CD14-positive monocyte (primary cell): ENCODE data around the gene AMACR. TPM values are rescaled to one million over a fixed set of nuclear protein-coding genes. Genes with fewer than 3 reads are reported as not detected.
A peak's percentile ranks its signal among the peaks of the same experiment; 100 is the strongest.
"Not testable (repeated sequence)": the region's sequence is repeated elsewhere in the genome, so short reads cannot be mapped to it uniquely, and the experiment has no call there.

Source experiments
- DNase-seq, 3 donors: peaks; one replicate each; pipeline ENCODE4 v3.0.0-alpha.2; 2011 to 2022
- H2AFZ ChIP-seq: 2 replicates; pipeline ENCODE4 v1.6.0; 2012; ENCODE audit warnings: mild to moderate bottlenecking, low read depth, low read length, inconsistent platforms; ENCODE audit not compliant: insufficient read depth, poor library complexity, severe bottlenecking
- H3K27ac ChIP-seq, 2 donors: 1 replicate in 1 of 2; 2 replicates in 1 of 2; pipeline ENCODE4 v1.5.1; 2012 to 2013; ENCODE audit warnings: low read length in 2 of 2, control low read depth in 1 of 2, inconsistent platforms in 1 of 2, low read depth in 1 of 2, mild to moderate bottlenecking in 1 of 2
- H3K27me3 ChIP-seq, 2 donors: one replicate each; pipeline versions ENCODE4 v1.6.0 to v1.6.1; 2011 to 2013; ENCODE audit warnings: low read length in 2 of 2; ENCODE audit not compliant: control insufficient read depth in 2 of 2, insufficient read depth in 2 of 2
- H3K36me3 ChIP-seq, 2 donors: replicated peaks in 1 of 2; 1 replicate in 1 of 2; 2 replicates in 1 of 2; pipeline versions ENCODE4 v1.5.1 to v1.6.1; 2012 to 2013; ENCODE audit warnings: low read length in 2 of 2, control low read depth in 1 of 2, inconsistent platforms in 1 of 2, mild to moderate bottlenecking in 1 of 2; ENCODE audit not compliant: insufficient read depth in 2 of 2, control insufficient read depth in 1 of 2
- H3K4me1 ChIP-seq, 2 donors: 1 replicate in 1 of 2; 2 replicates in 1 of 2; pipeline versions ENCODE4 v1.5.1 to v1.6.1; 2012 to 2013; ENCODE audit warnings: low read length in 2 of 2, control low read depth in 1 of 2, inconsistent platforms in 1 of 2, mild to moderate bottlenecking in 1 of 2, moderate library complexity in 1 of 2; ENCODE audit not compliant: insufficient read depth in 2 of 2, control insufficient read depth in 1 of 2
- H3K4me2 ChIP-seq: replicated peaks from 2 replicates; pipeline ENCODE3; 2012; ENCODE audit warnings: low read length, moderate library complexity, mild to moderate bottlenecking; ENCODE audit not compliant: poor library complexity, severe bottlenecking; ENCODE audit errors: extremely low read depth
- H3K4me3 ChIP-seq, 3 experiments: fragments of 200-600 bp in 1 of 3; sonication (generic) in 1 of 3; replicated peaks in 1 of 3; 1 replicate in 2 of 3; 2 replicates in 1 of 3; pipeline ENCODE4 v1.5.1; 2011 to 2013; ENCODE audit warnings: low read length in 3 of 3, mild to moderate bottlenecking in 3 of 3, control low read depth in 2 of 3, low read depth in 2 of 3, inconsistent platforms in 1 of 3, moderate library complexity in 1 of 3
- H3K79me2 ChIP-seq: 2 replicates; pipeline ENCODE4 v1.6.0; 2012; ENCODE audit warnings: mild to moderate bottlenecking, control low read depth, inconsistent platforms, low read length, moderate library complexity; ENCODE audit not compliant: insufficient read depth
- H3K9ac ChIP-seq: 2 replicates; pipeline ENCODE4 v1.6.0; 2017; ENCODE audit warnings: low read length, mild to moderate bottlenecking; ENCODE audit not compliant: insufficient read depth, poor library complexity, severe bottlenecking
- H3K9me3 ChIP-seq, 2 donors: replicated peaks in 1 of 2; 1 replicate in 1 of 2; 2 replicates in 1 of 2; pipeline versions ENCODE4 v1.5.1 to v1.6.1; 2012 to 2013; ENCODE audit warnings: low read length in 2 of 2, control low read depth in 1 of 2; ENCODE audit not compliant: control insufficient read depth in 1 of 2, insufficient read depth in 1 of 2
- H4K20me1 ChIP-seq: 2 replicates; pipeline ENCODE4 v1.6.0; 2012; ENCODE audit warnings: mild to moderate bottlenecking, low read length, control low read depth, moderate library complexity; ENCODE audit not compliant: insufficient read depth
- H3K27ac Mint-ChIP-seq, 7 donors: one replicate each; pipeline ENCODE4 v1.8.0; 2020; ENCODE audit warnings: mild to moderate bottlenecking in 7 of 7, mixed read lengths in 7 of 7, moderate library complexity in 6 of 7, inconsistent platforms in 2 of 7
- H3K27me3 Mint-ChIP-seq, 3 donors: one replicate each; pipeline ENCODE4 v1.8.0; 2021 to 2022; ENCODE audit warnings: low read depth in 3 of 3, mild to moderate bottlenecking in 3 of 3, mixed read lengths in 3 of 3, moderate library complexity in 3 of 3, inconsistent platforms in 1 of 3
- H3K36me3 Mint-ChIP-seq, 2 donors: one replicate each; pipeline ENCODE4 v1.8.0; 2020; ENCODE audit warnings: mixed read lengths in 2 of 2, inconsistent platforms in 1 of 2, mild to moderate bottlenecking in 1 of 2
- H3K4me1 Mint-ChIP-seq: one replicate; pipeline ENCODE4 v1.8.0; 2020; ENCODE audit warnings: mild to moderate bottlenecking, mixed read lengths
- H3K4me3 Mint-ChIP-seq, 2 donors: one replicate each; pipeline ENCODE4 v1.8.0; 2020; ENCODE audit warnings: mild to moderate bottlenecking in 2 of 2, mixed read lengths in 2 of 2, moderate library complexity in 1 of 2
- H3K9me3 Mint-ChIP-seq, 7 donors: one replicate each; pipeline ENCODE4 v1.8.0; 2020 to 2022; ENCODE audit warnings: mixed read lengths in 7 of 7, mild to moderate bottlenecking in 6 of 7, moderate library complexity in 6 of 7, inconsistent platforms in 2 of 7
- WGBS: methylation state at CpG from one replicate; pipeline ENCODE4 v1.1.5; 2013; ENCODE audit warnings: missing lambda C conversion rate; ENCODE audit not compliant: insufficient coverage; 5-methylcytosine and 5-hydroxymethylcytosine counted together
- intact Hi-C, 2 donors: fragments of 100-400 bp; cut with micrococcal nuclease; formaldehyde crosslinking; loops; one replicate each; pipeline versions ENCODE4 v1.15.0 to v1.15.1; 2023
- polyA plus RNA-seq, 3 donors: library from polyadenylated mRNA; depleted of rRNA in 1 of 3; unstranded in 2 of 3; stranded (reverse) in 1 of 3; fragments of 300-500 nt in 2 of 3; fragments of >200 nt in 1 of 3; fragmentation: Illumina TruSeq in 2 of 3; gene quantifications; 1 replicate in 2 of 3; 2 replicates in 1 of 3; pipeline ENCODE4 v1.2.3, GENCODE V29; 2012 to 2021
- TF ChIP-seq, protein P1 (sequence below): fragments of 200-600 bp; IDR thresholded peaks from one replicate; pipeline ENCODE4 v1.8.0; 2022; ENCODE audit warnings: antibody characterized with exemption, mild to moderate bottlenecking

The AMACR gene
- polyA plus RNA-seq, 3 donors, result 1.2 to 6.1 (median 4.8) TPM

DNA sequence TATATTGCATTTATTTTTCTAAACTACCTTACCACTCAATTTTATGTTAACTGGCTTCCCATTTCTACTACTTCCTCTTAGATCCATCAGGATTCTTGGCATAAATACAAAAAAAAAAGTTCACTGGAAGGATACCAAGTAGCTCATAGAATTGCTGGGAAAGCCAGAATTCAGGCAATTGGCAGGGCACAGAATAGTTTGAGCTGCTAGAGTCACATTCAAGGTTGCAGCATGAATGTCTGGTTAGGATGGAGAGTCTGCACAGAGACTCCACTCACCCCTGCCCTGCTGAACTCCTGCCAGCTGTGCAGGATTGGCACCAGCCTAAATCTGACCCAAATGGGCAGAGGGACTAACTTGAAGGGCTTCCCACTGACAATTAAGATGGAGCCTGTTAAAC lies 4.9 kb upstream of the AMACR start:
- no peak for DNase-seq
- Histone ChIP-seq H3K27ac (no peak overlapping the region), H3K36me3 (no peaks in the 10 kb centered on the region), H3K27me3 (no peaks in the 10 kb centered on the region), H2AFZ (no peak overlapping the region), H3K9me3 (no peaks in the 10 kb centered on the region), H3K4me1 (peaks cover 4 to 7% of the 10 kb centered on the region in 2 donors), H3K4me2 (no peak overlapping the region), H4K20me1 (no peaks in the 10 kb centered on the region), H3K4me3 (no peak overlapping the region), H3K79me2 (no peaks in the 10 kb centered on the region), H3K9ac (no peak overlapping the region)
- TF ChIP-seq, protein P1, sequence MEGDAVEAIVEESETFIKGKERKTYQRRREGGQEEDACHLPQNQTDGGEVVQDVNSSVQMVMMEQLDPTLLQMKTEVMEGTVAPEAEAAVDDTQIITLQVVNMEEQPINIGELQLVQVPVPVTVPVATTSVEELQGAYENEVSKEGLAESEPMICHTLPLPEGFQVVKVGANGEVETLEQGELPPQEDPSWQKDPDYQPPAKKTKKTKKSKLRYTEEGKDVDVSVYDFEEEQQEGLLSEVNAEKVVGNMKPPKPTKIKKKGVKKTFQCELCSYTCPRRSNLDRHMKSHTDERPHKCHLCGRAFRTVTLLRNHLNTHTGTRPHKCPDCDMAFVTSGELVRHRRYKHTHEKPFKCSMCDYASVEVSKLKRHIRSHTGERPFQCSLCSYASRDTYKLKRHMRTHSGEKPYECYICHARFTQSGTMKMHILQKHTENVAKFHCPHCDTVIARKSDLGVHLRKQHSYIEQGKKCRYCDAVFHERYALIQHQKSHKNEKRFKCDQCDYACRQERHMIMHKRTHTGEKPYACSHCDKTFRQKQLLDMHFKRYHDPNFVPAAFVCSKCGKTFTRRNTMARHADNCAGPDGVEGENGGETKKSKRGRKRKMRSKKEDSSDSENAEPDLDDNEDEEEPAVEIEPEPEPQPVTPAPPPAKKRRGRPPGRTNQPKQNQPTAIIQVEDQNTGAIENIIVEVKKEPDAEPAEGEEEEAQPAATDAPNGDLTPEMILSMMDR, result no peak
- H3K9me3 Mint-ChIP-seq, result peaks cover 0 to 9% (median 0%) of the 10 kb centered on the region in 7 donors
- H3K36me3 Mint-ChIP-seq, result peaks cover 0 to 1% of the 10 kb centered on the region in 2 donors
- H3K27me3 Mint-ChIP-seq, result peaks cover 0 to 3% (median 0%) of the 10 kb centered on the region in 3 donors
- H3K4me1 Mint-ChIP-seq, result peaks cover 10% of the 10 kb centered on the region
- H3K4me3 Mint-ChIP-seq, result no peak overlapping the region
- intact Hi-C loops, result no loop called here
- peak overlapping the region in 1 of 7 donors; percentile 31 for H3K27ac Mint-ChIP-seq

DNA sequence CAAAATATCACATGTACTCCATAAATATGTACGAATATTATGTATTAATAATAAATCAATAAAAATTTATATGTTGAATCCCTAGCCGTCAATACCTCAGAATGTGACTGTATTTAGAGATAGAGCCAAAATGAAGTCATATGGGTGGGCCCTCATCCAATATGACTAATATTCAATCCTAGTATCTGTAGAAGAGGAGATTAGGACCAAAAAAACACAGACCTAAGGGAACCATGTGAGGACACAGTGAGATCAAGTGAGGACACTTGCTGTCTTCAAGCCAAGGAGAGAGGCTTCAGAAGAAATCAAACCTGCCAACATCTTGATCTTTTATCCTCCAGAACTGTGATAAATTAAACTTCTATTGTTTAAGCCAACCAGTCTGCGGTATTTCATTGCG lies 3.7 kb upstream of the AMACR start:
- no peaks in the 10 kb centered on the region for H4K20me1 ChIP-seq
- no peak for DNase-seq
- H3K4me3 Mint-ChIP-seq, result no peak overlapping the region
- WGBS, result 80% methylated on average over 1 of the region's 4 CpGs
- peaks cover 18% of the 10 kb centered on the region for H3K4me1 Mint-ChIP-seq
- H3K36me3 ChIP-seq, result no peaks in the 10 kb centered on the region
- no peak overlapping the region for H3K9ac ChIP-seq
- no peaks in the 10 kb centered on the region for H3K9me3 ChIP-seq
- no peak overlapping the region for H3K27ac Mint-ChIP-seq
- H3K4me1 ChIP-seq, result peaks cover 13 to 15% of the 10 kb centered on the region in 2 donors
- H3K79me2 ChIP-seq, result no peaks in the 10 kb centered on the region
- peaks cover 0 to 9% (median 0%) of the 10 kb centered on the region in 7 donors for H3K9me3 Mint-ChIP-seq
- no peak overlapping the region for H3K27ac ChIP-seq
- peaks cover 0 to 1% of the 10 kb centered on the region in 2 donors for H3K36me3 Mint-ChIP-seq
- TF ChIP-seq, protein P1, result no peak
- no peaks in the 10 kb centered on the region for H3K27me3 ChIP-seq
- H2AFZ ChIP-seq, result no peak overlapping the region
- no peak overlapping the region for H3K4me3 ChIP-seq
- peaks cover 0 to 3% (median 2%) of the 10 kb centered on the region in 3 donors for H3K27me3 Mint-ChIP-seq
- intact Hi-C loops, result no loop called here
- no peak overlapping the region for H3K4me2 ChIP-seq

DNA sequence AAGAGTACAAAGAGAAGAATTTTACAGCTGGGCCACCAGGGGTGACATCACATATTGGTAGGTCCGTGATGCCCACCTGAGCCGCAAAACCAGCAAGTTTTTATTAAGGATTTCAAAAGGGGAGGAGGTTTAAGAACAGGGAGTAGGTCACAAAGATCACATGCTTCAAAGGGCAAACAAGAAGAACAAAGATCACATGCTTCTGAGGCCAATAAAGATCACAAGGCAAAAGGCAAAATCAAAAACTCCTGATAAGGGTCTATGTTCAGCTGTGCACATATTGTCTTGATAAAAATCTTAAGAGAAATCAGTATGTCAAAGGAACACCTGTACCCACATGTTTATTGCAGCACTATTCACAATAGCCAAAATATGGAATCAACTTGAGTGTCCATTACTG lies 2.3 kb upstream of the AMACR start:
- peaks cover 13 to 16% of the 10 kb centered on the region in 2 donors for H3K4me1 ChIP-seq
- intact Hi-C loops, H3K4me3 Mint-ChIP-seq, H3K36me3 ChIP-seq, H3K36me3 Mint-ChIP-seq, H3K9me3 Mint-ChIP-seq, H3K27ac Mint-ChIP-seq, H3K27ac ChIP-seq, DNase-seq, H3K27me3 Mint-ChIP-seq, H3K9ac ChIP-seq, H3K79me2 ChIP-seq, H3K4me2 ChIP-seq, H3K4me3 ChIP-seq, H3K9me3 ChIP-seq, H2AFZ ChIP-seq, H3K27me3 ChIP-seq, H4K20me1 ChIP-seq: not testable (repeated sequence)
- H3K4me1 Mint-ChIP-seq, result peaks cover 18% of the 10 kb centered on the region
- 57% methylated on average over 2 of the region's 2 CpGs for WGBS
